ENCODE measurements around the gene CACNA1B. TPM values are rescaled to one million over a fixed set of nuclear protein-coding genes. Genes with fewer than 3 reads are reported as not detected.
"Not testable (repeated sequence)": the region's sequence is repeated elsewhere in the genome, so short reads cannot be mapped to it uniquely, and the experiment has no call there.

CACNA1B gene
- total RNA-seq, 1 experiment from 2014 or later: 1.7 TPM

DNA sequence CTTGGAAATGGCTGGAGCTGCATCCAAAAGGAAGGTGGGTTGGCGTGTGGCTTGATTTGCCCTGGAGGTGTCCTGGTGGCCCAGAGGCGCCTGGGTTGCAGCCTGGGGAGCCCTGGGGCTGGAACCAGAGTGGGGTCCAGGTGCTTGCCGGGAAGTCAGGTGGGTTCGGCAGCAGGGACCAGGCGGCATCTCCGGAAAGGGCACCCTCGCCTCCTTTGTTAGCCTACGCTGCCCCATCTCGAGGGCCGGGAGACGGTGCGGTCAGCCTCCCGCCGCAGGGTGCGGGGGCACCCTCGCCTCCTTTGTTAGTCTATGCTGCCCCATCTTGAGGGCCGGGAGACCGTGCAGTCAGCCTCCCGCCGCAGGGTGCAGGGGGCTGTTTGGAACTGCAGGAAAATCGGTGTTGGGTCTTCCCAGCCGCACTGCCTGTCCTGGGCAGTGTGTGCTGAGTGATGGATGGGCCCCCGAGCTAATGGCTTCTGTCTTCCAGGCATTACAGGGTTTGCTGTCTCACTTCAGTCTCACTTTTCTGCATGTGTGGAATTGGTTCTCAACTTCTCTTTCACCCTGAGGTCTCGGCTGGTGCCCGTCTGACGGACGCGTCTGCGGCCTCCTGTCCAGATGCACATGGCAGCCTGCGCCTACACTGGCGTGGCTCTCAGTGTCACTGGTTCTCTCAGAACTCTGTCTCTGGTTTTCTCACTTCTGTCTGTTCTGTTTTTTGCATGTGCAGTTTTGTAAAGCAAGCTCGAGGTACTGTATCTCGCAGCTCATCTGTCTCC is 139.0 kb downstream of the CACNA1B start:
- Histone ChIP-seq H3K4me3 (replicated peaks in 1 of 2; ENCODE audit: low read depth in 1 of 2, low read length in 2 of 2) (no peak overlapping the region), H3K4me2 (ENCODE audit: low read length) (no peak overlapping the region), H3K9me3 (ENCODE audit: control insufficient read depth in 1 of 2, insufficient read depth in 1 of 2, low read depth in 1 of 2, low read length in 2 of 2) (no peaks in the 10 kb centered on the region), H2AFZ (ENCODE audit: low read depth, low read length, poor library complexity, severe bottlenecking) (no peak overlapping the region), H3K79me2 (ENCODE audit: insufficient read depth, low read length) (no peaks in the 10 kb centered on the region), H3K27ac (ENCODE audit: low read depth, low read length) (no peak overlapping the region; the same call in 1 of the 2 replicates), H3K4me1 (ENCODE audit: control insufficient read depth in 1 of 2, insufficient read depth in 2 of 2, low read length in 2 of 2) (no peaks in the 10 kb centered on the region), H3K9ac (ENCODE audit: low read length) (no peak overlapping the region), H4K20me1 (ENCODE audit: insufficient read depth) (no peaks in the 10 kb centered on the region), H3K36me3 (ENCODE audit: control insufficient read depth in 1 of 2, insufficient read depth in 2 of 2, low read length in 2 of 2) (no peaks in the 10 kb centered on the region), H3K27me3 (ENCODE audit: insufficient read depth, low read length) (no peaks in the 10 kb centered on the region; the same call in 1 of the 2 replicates), H3K9me2 (ENCODE audit: insufficient read depth) (no peaks in the 10 kb centered on the region)
- RAD21 ChIA-PET (ENCODE audit: low non-redundant PET in 1 of 2, low total read pairs in 2 of 2, uncharacterized antibody in 2 of 2, unreplicated experiment in 2 of 2): no interaction called here
- intact Hi-C loops (cut with micrococcal nuclease): no loop called here
- no peak for ATAC-seq
- CTCF ChIA-PET: no interaction called here
- BruUV-seq (replicated peaks): no TSS peak
- TF ChIP-seq SRF (IDR thresholded peaks at IDR 0.05; ENCODE audit: low read depth): no peak
- POLR2A ChIA-PET: no interaction called here
- no peak for DNase-seq (ENCODE audit: low read depth, low spot score)

DNA sequence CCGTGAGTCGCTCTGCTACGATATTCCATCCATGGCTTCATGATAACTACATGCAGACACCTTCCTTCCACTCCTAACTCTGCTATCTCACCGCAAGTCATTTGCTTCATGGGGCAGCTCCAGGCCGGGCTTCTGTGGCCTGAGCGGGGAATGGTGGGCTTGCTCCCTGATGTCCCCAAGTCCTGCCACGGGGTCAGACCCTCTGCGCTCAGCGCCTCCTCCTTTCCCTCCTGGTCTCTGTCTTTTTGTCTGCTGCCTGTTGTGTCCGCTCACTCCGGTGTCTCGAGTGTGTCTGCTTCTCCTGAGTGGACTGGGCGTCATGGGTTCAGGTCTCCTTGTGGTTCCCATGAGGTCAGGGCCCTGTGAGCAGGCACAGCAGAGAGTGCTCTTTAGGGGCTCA is 139.6 kb downstream of the CACNA1B start:
- no peak for DNase-seq (ENCODE audit: low read depth, low spot score)
- H4K20me1 ChIP-seq (ENCODE audit: insufficient read depth): no peaks in the 10 kb centered on the region
- no peak overlapping the region for H3K4me2 ChIP-seq (ENCODE audit: low read length)
- no peak overlapping the region for H2AFZ ChIP-seq (ENCODE audit: low read depth, low read length, poor library complexity, severe bottlenecking)
- TF ChIP-seq FOSL1 (IDR thresholded peaks at IDR 0.05; ENCODE audit: low read depth) (no peak), EZH2 (IDR thresholded peaks at IDR 0.05) (no peak), CEBPB (IDR thresholded peaks at IDR 0.05; ENCODE audit: low read depth) (no peak)
- no peaks in the 10 kb centered on the region for H3K9me3 ChIP-seq (ENCODE audit: control insufficient read depth in 1 of 2, insufficient read depth in 1 of 2, low read depth in 1 of 2, low read length in 2 of 2)
- CTCF ChIA-PET: no interaction called here
- intact Hi-C loops (cut with micrococcal nuclease): no loop called here
- peaks cover 0 to 4% of the 10 kb centered on the region in 2 experiments; a peak in 1 of 4 replicates for H3K4me1 ChIP-seq (ENCODE audit: control insufficient read depth in 1 of 2, insufficient read depth in 2 of 2, low read length in 2 of 2)
- no peak overlapping the region for H3K27ac ChIP-seq (ENCODE audit: low read depth, low read length)
- POLR2A ChIA-PET: no interaction called here
- H3K79me2 ChIP-seq (ENCODE audit: insufficient read depth, low read length): no peaks in the 10 kb centered on the region
- H3K9me2 ChIP-seq (ENCODE audit: insufficient read depth): no peaks in the 10 kb centered on the region
- H3K9ac ChIP-seq (ENCODE audit: low read length): no peak overlapping the region
- H3K36me3 ChIP-seq (ENCODE audit: control insufficient read depth in 1 of 2, insufficient read depth in 2 of 2, low read length in 2 of 2): no peaks in the 10 kb centered on the region
- ATAC-seq: no peak
- H3K4me3 ChIP-seq (replicated peaks in 1 of 2; ENCODE audit: low read depth in 1 of 2, low read length in 2 of 2): no peak overlapping the region
- BruUV-seq (replicated peaks): no TSS peak
- no peaks in the 10 kb centered on the region for H3K27me3 ChIP-seq (ENCODE audit: insufficient read depth, low read length)
- RAD21 ChIA-PET (ENCODE audit: low non-redundant PET in 1 of 2, low total read pairs in 2 of 2, uncharacterized antibody in 2 of 2, unreplicated experiment in 2 of 2): no interaction called here

DNA sequence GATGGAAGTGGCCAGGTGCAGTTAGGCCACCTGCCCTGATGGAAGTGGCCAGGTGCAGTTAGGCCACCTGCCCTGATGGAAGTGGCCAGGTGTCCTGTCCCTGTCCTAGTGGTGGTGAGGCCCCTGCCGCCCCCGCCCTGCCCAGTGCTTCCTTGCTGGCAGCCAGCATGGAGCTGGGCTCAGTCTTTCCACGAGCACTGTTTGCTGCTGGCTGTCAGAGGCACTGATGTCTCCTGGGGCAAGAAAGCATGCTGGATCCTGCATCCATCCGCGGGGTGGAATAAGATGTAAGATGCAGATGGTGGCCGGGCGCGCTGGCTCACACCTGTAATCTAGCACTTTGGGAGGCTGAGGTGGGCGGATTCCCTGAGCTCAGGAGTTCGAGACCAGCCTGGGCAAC is 141.9 kb downstream of the CACNA1B start:
- H3K79me2 ChIP-seq (ENCODE audit: insufficient read depth, low read length); POLR2A ChIA-PET; H3K9ac ChIP-seq (ENCODE audit: low read length); H3K9me2 ChIP-seq (ENCODE audit: insufficient read depth); H4K20me1 ChIP-seq (ENCODE audit: insufficient read depth); H3K9me3 ChIP-seq (ENCODE audit: control insufficient read depth in 1 of 2, insufficient read depth in 1 of 2, low read depth in 1 of 2, low read length in 2 of 2); CTCF ChIA-PET; H3K27ac ChIP-seq (ENCODE audit: low read depth, low read length); H3K4me3 ChIP-seq (replicated peaks in 1 of 2; ENCODE audit: low read depth in 1 of 2, low read length in 2 of 2); RAD21 ChIA-PET (ENCODE audit: low non-redundant PET in 1 of 2, low total read pairs in 2 of 2, uncharacterized antibody in 2 of 2, unreplicated experiment in 2 of 2); H2AFZ ChIP-seq (ENCODE audit: low read depth, low read length, poor library complexity, severe bottlenecking); H3K27me3 ChIP-seq (ENCODE audit: insufficient read depth, low read length); H3K4me2 ChIP-seq (ENCODE audit: low read length); ATAC-seq; intact Hi-C loops (cut with micrococcal nuclease); H3K36me3 ChIP-seq (ENCODE audit: control insufficient read depth in 1 of 2, insufficient read depth in 2 of 2, low read length in 2 of 2); DNase-seq (ENCODE audit: low read depth, low spot score); BruUV-seq (replicated peaks); H3K4me1 ChIP-seq (ENCODE audit: control insufficient read depth in 1 of 2, insufficient read depth in 2 of 2, low read length in 2 of 2): not testable (repeated sequence)
